Measurements from ENCODE around the gene AGAP3. TPM values are rescaled to one million over a fixed set of nuclear protein-coding genes. Genes with fewer than 3 reads are reported as not detected.

Gene AGAP3
- polyA plus RNA-seq, 1 donor (not counting 4 experiments of a cell fraction or from before 2014, with no cell fraction given): 64.3 TPM

DNA sequence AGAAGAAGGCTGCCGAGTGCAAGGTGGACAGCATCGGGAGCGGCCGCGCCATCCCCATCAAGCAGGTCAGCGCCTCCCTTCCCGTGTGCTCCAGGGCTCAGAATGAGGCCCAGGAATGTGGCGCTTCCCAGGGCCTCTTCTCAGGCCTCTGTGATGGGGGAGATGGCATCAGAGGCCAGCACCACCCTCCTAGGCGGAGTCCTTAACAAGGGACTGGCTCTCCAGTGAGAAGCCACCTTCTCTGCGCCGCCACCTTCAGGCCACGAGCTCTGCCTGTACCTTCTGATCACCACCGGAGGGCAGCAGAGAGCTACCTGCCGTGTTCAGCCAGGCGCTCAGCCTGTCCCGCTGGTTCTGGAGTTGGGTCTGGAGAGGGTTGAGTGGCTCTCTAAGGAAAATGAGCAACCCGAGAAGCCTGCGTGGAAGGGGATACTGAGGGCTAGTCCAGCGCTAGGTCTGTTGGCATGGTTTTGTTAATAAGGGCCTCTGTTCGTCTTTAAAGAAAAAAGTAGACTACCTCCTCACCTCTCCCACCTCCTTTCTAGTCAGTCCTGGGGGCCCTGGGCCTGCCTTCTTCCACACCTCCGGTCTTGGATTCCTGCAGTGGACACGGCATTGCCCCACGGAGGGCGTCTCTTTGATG lies 37.7 kb downstream of the AGAP3 start:
- Histone ChIP-seq H3K4me1 (ENCODE audit: control insufficient read depth, extremely low read depth, insufficient read depth, low read length) (peaks cover 18% of the 10 kb centered on the region), H3K9ac (ENCODE audit: control insufficient read depth, extremely low read depth, insufficient read depth, low read length) (no peak overlapping the region), H3K79me2 (ENCODE audit: control insufficient read depth, insufficient read depth, low read length) (peaks cover 30% of the 10 kb centered on the region), H3K27ac (ENCODE audit: control insufficient read depth, insufficient read depth, low read length) (no peak overlapping the region), H3K9me1 (ENCODE audit: control insufficient read depth, extremely low read depth, insufficient read depth, low read length) (peaks cover 2% of the 10 kb centered on the region), H3K9me3 (ENCODE audit: control insufficient read depth, low read depth, low read length) (no peaks in the 10 kb centered on the region), H2AFZ (ENCODE audit: control insufficient read depth, low read length) (no peak overlapping the region), H3K4me2 (ENCODE audit: control insufficient read depth, extremely low read depth, insufficient read depth, low read depth, low read length) (no peak overlapping the region), H4K20me1 (ENCODE audit: control insufficient read depth, extremely low read depth, insufficient read depth, low read length) (peaks cover 24% of the 10 kb centered on the region), H3K27me3 (ENCODE audit: control insufficient read depth, extremely low read depth, insufficient read depth, low read length) (no peaks in the 10 kb centered on the region), H3K36me3 (ENCODE audit: control insufficient read depth in 2 of 2, extremely low read depth in 1 of 2, insufficient read depth in 2 of 2, low read length in 2 of 2) (peaks cover 46 to 47% of the 10 kb centered on the region in 2 experiments), H3K4me3 (ENCODE audit: control insufficient read depth in 2 of 3, extremely low read depth in 1 of 3, insufficient read depth in 2 of 3, low read depth in 1 of 3, low read length in 3 of 3) (no peak overlapping the region)
- dilution Hi-C loops (cut with MboI; ENCODE audit: extremely low pct_ligation_motif_present, low sequenced_read_pairs): no loop called here
- DNase-seq (ENCODE audit: low read depth, low spot score) (no peak), FAIRE-seq (peak; percentile 94)
- no peak for TF ChIP-seq EZH2 (IDR thresholded peaks at IDR 0.05; ENCODE audit: low read length)
- TF ChIP-seq, protein P1, sequence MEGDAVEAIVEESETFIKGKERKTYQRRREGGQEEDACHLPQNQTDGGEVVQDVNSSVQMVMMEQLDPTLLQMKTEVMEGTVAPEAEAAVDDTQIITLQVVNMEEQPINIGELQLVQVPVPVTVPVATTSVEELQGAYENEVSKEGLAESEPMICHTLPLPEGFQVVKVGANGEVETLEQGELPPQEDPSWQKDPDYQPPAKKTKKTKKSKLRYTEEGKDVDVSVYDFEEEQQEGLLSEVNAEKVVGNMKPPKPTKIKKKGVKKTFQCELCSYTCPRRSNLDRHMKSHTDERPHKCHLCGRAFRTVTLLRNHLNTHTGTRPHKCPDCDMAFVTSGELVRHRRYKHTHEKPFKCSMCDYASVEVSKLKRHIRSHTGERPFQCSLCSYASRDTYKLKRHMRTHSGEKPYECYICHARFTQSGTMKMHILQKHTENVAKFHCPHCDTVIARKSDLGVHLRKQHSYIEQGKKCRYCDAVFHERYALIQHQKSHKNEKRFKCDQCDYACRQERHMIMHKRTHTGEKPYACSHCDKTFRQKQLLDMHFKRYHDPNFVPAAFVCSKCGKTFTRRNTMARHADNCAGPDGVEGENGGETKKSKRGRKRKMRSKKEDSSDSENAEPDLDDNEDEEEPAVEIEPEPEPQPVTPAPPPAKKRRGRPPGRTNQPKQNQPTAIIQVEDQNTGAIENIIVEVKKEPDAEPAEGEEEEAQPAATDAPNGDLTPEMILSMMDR (optimal IDR thresholded peaks at IDR 0.05 in 1 of 3, IDR thresholded peaks at IDR 0.05 in 1 of 3, conservative IDR thresholded peaks at IDR 0.05 in 1 of 3; ENCODE audit: extremely low read depth in 1 of 3, insufficient read depth in 2 of 3, low read length in 3 of 3): peak in 2 of 3 experiments; percentile 99

DNA sequence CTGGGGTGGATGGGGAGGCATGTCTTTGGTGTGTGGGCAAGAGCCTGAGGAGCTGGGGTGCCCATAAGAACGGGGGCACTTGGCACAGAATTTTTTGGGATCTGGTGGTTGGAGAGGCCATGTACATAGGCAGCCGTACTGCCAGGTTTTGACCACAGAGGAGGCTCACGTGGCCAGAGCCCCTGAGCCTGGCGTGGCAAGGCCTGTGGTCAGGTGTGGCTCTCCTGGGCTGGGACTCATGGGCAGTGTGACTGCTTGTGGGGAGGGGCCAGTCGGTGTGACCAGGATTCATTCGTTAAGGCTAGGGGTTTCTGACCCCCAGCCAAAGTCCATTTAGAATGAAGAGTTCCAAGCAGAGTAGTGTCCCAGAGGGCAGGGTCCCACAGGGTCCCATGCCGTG lies 38.2 kb downstream of the AGAP3 start:
- Histone ChIP-seq H3K4me3 (ENCODE audit: control insufficient read depth in 2 of 3, extremely low read depth in 1 of 3, insufficient read depth in 2 of 3, low read depth in 1 of 3, low read length in 3 of 3) (no peak overlapping the region), H2AFZ (ENCODE audit: control insufficient read depth, low read length) (no peak overlapping the region), H3K9me3 (ENCODE audit: control insufficient read depth, low read depth, low read length) (no peaks in the 10 kb centered on the region), H3K36me3 (ENCODE audit: control insufficient read depth in 2 of 2, extremely low read depth in 1 of 2, insufficient read depth in 2 of 2, low read length in 2 of 2) (peaks cover 41 to 46% of the 10 kb centered on the region in 2 experiments), H3K27ac (ENCODE audit: control insufficient read depth, insufficient read depth, low read length) (no peak overlapping the region), H3K27me3 (ENCODE audit: control insufficient read depth, extremely low read depth, insufficient read depth, low read length) (no peaks in the 10 kb centered on the region), H3K9me1 (ENCODE audit: control insufficient read depth, extremely low read depth, insufficient read depth, low read length) (peaks cover 2% of the 10 kb centered on the region), H3K79me2 (ENCODE audit: control insufficient read depth, insufficient read depth, low read length) (peaks cover 25% of the 10 kb centered on the region), H3K4me2 (ENCODE audit: control insufficient read depth, extremely low read depth, insufficient read depth, low read depth, low read length) (no peak overlapping the region), H3K4me1 (ENCODE audit: control insufficient read depth, extremely low read depth, insufficient read depth, low read length) (peaks cover 18% of the 10 kb centered on the region), H4K20me1 (ENCODE audit: control insufficient read depth, extremely low read depth, insufficient read depth, low read length) (peaks cover 24% of the 10 kb centered on the region), H3K9ac (ENCODE audit: control insufficient read depth, extremely low read depth, insufficient read depth, low read length) (no peak overlapping the region)
- FAIRE-seq: no peak
- no peak for TF ChIP-seq EZH2 (IDR thresholded peaks at IDR 0.05; ENCODE audit: low read length)
- TF ChIP-seq, protein P1 (optimal IDR thresholded peaks at IDR 0.05 in 1 of 3, IDR thresholded peaks at IDR 0.05 in 1 of 3, conservative IDR thresholded peaks at IDR 0.05 in 1 of 3; ENCODE audit: extremely low read depth in 1 of 3, insufficient read depth in 2 of 3, low read length in 3 of 3): no peak
- dilution Hi-C loops (cut with MboI; ENCODE audit: extremely low pct_ligation_motif_present, low sequenced_read_pairs): no loop called here
- DNase-seq (ENCODE audit: low read depth, low spot score): no peak
